ENCODE data around the gene ADGRE2. TPM values are rescaled to one million over a fixed set of nuclear protein-coding genes. Genes with fewer than 3 reads are reported as not detected.

ADGRE2 gene
- total RNA-seq, 1 donor from 2014 or later = 1.2 TPM

DNA sequence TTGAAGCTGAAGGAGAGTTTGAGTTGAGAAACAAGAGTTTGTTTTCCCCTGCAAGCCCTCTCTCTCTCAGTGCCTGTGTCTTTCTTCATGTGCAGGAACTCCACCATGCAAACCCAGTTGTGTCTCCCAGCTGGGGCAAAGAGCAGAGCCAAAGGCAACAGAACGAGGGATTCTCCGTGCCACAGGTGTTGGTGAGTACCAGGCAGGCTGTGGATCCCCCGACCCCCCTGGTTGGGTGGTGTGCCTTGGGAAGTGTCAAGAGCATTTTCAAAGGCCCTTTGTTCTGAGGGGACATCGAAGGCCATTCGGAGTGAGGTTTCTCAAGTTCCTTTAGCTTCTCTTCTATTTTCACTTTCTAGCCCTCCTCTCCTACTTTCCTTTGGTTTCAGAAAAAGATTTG, 82.9 kb downstream of the ADGRE2 start:
- Mint-ChIP-seq H3K4me1 (ENCODE audit: unreplicated experiment) (no peaks in the 10 kb centered on the region), H3K36me3 (ENCODE audit: low read depth, unreplicated experiment) (peaks cover 29% of the 10 kb centered on the region), H3K27me3 (ENCODE audit: unreplicated experiment) (no peaks in the 10 kb centered on the region), H3K9me3 (ENCODE audit: unreplicated experiment) (no peaks in the 10 kb centered on the region), H3K4me3 (ENCODE audit: unreplicated experiment) (no peak overlapping the region), H3K27ac (ENCODE audit: unreplicated experiment) (no peak overlapping the region)
- TF ChIP-seq, protein P1, sequence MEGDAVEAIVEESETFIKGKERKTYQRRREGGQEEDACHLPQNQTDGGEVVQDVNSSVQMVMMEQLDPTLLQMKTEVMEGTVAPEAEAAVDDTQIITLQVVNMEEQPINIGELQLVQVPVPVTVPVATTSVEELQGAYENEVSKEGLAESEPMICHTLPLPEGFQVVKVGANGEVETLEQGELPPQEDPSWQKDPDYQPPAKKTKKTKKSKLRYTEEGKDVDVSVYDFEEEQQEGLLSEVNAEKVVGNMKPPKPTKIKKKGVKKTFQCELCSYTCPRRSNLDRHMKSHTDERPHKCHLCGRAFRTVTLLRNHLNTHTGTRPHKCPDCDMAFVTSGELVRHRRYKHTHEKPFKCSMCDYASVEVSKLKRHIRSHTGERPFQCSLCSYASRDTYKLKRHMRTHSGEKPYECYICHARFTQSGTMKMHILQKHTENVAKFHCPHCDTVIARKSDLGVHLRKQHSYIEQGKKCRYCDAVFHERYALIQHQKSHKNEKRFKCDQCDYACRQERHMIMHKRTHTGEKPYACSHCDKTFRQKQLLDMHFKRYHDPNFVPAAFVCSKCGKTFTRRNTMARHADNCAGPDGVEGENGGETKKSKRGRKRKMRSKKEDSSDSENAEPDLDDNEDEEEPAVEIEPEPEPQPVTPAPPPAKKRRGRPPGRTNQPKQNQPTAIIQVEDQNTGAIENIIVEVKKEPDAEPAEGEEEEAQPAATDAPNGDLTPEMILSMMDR (IDR thresholded peaks at IDR 0.05; ENCODE audit: unreplicated experiment) = no peak
- DNase-seq (ENCODE audit: low spot score) = no peak

DNA sequence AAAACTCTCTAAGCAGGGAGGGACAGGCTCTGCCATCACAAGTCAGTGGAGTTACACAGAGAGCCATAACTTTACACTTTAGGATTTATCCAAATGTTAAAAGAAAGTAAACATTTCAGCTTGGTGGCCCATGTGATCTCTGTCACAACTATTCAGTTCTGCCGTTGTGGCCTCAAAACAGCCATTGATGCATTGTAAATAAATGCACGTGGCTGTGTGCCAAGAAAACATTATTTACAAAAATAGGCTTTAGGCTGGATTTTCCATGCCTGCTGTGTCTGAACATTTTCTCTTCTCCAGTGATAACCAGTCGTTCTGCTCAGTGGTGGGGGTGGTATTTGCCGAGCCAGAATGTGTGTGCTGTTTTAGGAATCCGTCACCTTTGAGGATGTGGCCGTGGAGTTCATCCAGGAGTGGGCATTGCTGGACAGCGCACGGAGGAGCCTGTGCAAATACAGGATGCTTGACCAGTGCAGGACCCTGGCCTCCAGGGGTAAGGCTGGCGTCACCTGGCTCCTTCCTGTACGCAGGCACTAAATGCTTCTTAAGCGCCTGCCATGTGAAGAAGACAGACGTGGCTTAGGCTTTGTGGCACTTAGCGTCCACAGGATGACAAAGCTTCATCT, 83.6 kb downstream of the ADGRE2 start:
- no peak overlapping the region for H3K27ac Mint-ChIP-seq (ENCODE audit: unreplicated experiment)
- TF ChIP-seq, protein P1 (IDR thresholded peaks at IDR 0.05; ENCODE audit: unreplicated experiment) = no peak

DNA sequence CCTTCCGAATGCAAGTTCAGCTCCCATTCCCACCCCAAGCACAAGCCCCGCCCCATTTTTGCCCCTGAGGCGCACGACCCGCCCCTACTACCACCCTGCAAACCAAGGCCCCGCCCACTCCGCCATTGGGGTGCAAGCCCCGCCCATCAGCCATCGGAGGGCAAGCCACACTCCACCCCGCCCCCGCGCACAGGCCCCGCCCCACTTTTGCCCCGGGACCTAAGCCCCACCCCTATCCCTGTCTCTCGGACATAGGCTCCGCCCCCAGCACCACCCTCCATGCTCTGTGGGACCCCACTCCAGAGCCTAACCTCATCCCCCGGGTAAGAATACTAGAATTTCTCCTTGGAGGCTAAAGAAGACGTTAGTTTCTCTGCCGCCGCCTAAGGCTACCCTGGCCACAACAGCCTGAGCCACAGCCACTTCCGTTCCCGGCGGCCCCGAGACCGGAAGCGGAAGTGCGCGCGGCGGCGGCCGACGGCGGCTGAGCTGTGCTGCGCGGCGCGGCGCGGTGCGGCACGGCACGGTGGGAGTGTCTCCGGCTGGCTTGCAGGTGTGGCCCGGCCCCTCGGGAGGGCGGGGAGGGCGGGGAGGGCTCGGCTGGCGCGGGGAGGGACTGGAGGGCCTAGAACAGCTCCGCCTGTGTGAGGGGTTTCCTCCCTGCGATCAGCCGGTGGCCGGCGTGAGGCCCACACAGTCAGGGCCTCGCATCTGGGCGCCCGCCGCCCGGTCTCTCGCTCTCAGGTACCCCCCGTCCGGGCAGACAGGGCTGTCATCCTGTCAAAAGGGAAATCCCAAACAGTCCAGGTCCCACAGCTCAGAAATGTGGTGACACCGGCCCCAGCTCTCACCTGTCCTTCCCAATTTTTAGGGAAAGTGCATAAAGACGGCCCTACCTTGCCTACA, 88.5 kb downstream of the ADGRE2 start, which contains the start of gene ZNF333:
TSS of gene ZNF333 (plus strand) at position 451 of the 906 bp plus-strand sequence. CDS start 3,444 bp downstream, outside the sequence.
- TF ChIP-seq, protein P1 (IDR thresholded peaks at IDR 0.05; ENCODE audit: unreplicated experiment) = no peak
- H3K4me1 Mint-ChIP-seq (ENCODE audit: unreplicated experiment) = no peaks in the 10 kb centered on the region
- H3K9me3 Mint-ChIP-seq (ENCODE audit: unreplicated experiment) = no peaks in the 10 kb centered on the region
- H3K27ac Mint-ChIP-seq (ENCODE audit: unreplicated experiment) = peak within 1 kb of the TSS; percentile 92
- H3K4me3 Mint-ChIP-seq (ENCODE audit: unreplicated experiment) = peak within 1 kb of the TSS; percentile 93
- H3K36me3 Mint-ChIP-seq (ENCODE audit: low read depth, unreplicated experiment) = no peaks in the 10 kb centered on the region
- peaks cover 2% of the 10 kb centered on the region for H3K27me3 Mint-ChIP-seq (ENCODE audit: unreplicated experiment)
- peak; percentile 98 for DNase-seq (ENCODE audit: low spot score)

More for the DNA sequence above, 83.6 kb downstream of the ADGRE2 start:
- Mint-ChIP-seq H3K9me3 (ENCODE audit: unreplicated experiment) (no peaks in the 10 kb centered on the region), H3K36me3 (ENCODE audit: low read depth, unreplicated experiment) (peaks cover 24% of the 10 kb centered on the region), H3K4me1 (ENCODE audit: unreplicated experiment) (no peaks in the 10 kb centered on the region), H3K4me3 (ENCODE audit: unreplicated experiment) (no peak overlapping the region), H3K27me3 (ENCODE audit: unreplicated experiment) (peaks cover 2% of the 10 kb centered on the region)
- no peak for DNase-seq (ENCODE audit: low spot score)

DNA sequence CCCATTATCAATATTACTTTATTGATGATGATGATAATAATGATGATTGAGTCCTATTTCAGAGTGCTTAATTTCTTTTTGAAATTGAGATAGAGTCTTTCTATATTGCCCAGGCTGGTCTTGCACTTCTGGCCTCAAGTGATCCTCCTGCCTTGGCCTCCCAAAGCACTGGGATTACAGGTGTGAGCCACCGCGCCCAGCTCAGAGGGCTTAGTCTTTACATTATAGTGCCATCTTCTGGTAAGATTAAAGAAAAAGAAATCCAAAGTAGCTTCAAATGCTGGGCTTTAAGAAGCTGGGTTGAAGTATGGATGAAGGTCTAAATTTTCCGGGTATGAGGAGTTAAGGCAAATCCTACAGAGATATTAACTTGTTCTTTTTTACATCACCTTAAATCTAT, 91.9 kb downstream of the ADGRE2 start:
- Mint-ChIP-seq H3K4me1 (ENCODE audit: unreplicated experiment) (no peaks in the 10 kb centered on the region), H3K9me3 (ENCODE audit: unreplicated experiment) (no peaks in the 10 kb centered on the region), H3K27ac (ENCODE audit: unreplicated experiment) (no peak overlapping the region), H3K4me3 (ENCODE audit: unreplicated experiment) (no peak overlapping the region), H3K27me3 (ENCODE audit: unreplicated experiment) (peaks cover 2% of the 10 kb centered on the region), H3K36me3 (ENCODE audit: low read depth, unreplicated experiment) (no peaks in the 10 kb centered on the region)
- TF ChIP-seq, protein P1 (IDR thresholded peaks at IDR 0.05; ENCODE audit: unreplicated experiment) = no peak
- DNase-seq (ENCODE audit: low spot score) = no peak

Data from endothelial cell (in vitro differentiated cells).